HEK293 (cell line): ENCODE data around the gene SH3D19.

Source experiments
- CTCF ChIA-PET: fragments of 350-600 bp; formaldehyde crosslinking; extraction: SDS; loops from one replicate; lab custom pipeline; 2021; ENCODE audit warnings: antibody characterized with exemption; lab: Yijun Ruan, JAX
- POLR2A ChIA-PET: fragments of 300-600 bp; formaldehyde crosslinking; extraction: SDS; loops from one replicate; lab custom pipeline; 2020; ENCODE audit warnings: antibody characterized with exemption, inconsistent platforms; lab: Yijun Ruan, JAX
- H3K27ac ChIP-seq: fragments of 200-500 bp; sonication (Bioruptor generic); 2 replicates; pipeline ENCODE4 v1.5.1; 2014; ENCODE audit warnings: low read depth, low read length, control low read depth, inconsistent platforms; ENCODE audit errors: extremely low read depth
- H3K36me3 ChIP-seq, 2 experiments: fragments of 200-500 bp in 1 of 2; sonication (Bioruptor generic) in 1 of 2; 1 replicate in 1 of 2; 2 replicates in 1 of 2; pipeline ENCODE4 v1.5.1; 2014 to 2017; ENCODE audit warnings: inconsistent platforms in 2 of 2, low read length in 2 of 2; ENCODE audit not compliant: control insufficient read depth in 2 of 2, insufficient read depth in 1 of 2
- H3K4me1 ChIP-seq: fragments of 200-500 bp; sonication (Bioruptor generic); 2 replicates; pipeline ENCODE4 v1.5.1; 2014; ENCODE audit warnings: mild to moderate bottlenecking, low read length, inconsistent platforms; ENCODE audit not compliant: control insufficient read depth, insufficient read depth
- H3K4me3 ChIP-seq: 2 replicates; pipeline ENCODE4 v1.5.1; 2011; ENCODE audit warnings: low read depth, mild to moderate bottlenecking, control low read depth, low read length, moderate library complexity
- H3K9me3 ChIP-seq: fragments of 200-500 bp; sonication (Bioruptor generic); 2 replicates; pipeline ENCODE4 v1.5.1; 2014; ENCODE audit warnings: low read depth, low read length, inconsistent platforms; ENCODE audit not compliant: control insufficient read depth, insufficient read depth
- GFI1B ChIP-seq: fragments of 450-650 bp; formaldehyde crosslinking; IDR thresholded peaks from 2 replicates; pipeline ENCODE4 v1.5.1; 2016; ENCODE audit warnings: missing biosample characterization, missing genetic modification characterization
- GLIS2 ChIP-seq: fragments of 450-650 bp; formaldehyde crosslinking; IDR thresholded peaks from 2 replicates; pipeline ENCODE4 v1.5.1; 2016; ENCODE audit warnings: missing biosample characterization, missing genetic modification characterization
- HOXC10 ChIP-seq: sonication (generic); formaldehyde crosslinking; IDR thresholded peaks from 2 replicates; pipeline ENCODE4 v1.8.1; 2023; ENCODE audit warnings: mild to moderate bottlenecking, missing genetic modification reagents
- PRDM1 ChIP-seq: fragments of 450-650 bp; formaldehyde crosslinking; IDR thresholded peaks from 2 replicates; pipeline ENCODE4; 2016; ENCODE audit warnings: missing biosample characterization, missing genetic modification characterization
- SCRT1 ChIP-seq: fragments of 450-650 bp; formaldehyde crosslinking; IDR thresholded peaks from 2 replicates; pipeline ENCODE4 v1.5.1; 2016; ENCODE audit warnings: missing biosample characterization, missing genetic modification characterization, borderline replicate concordance
- SP2 ChIP-seq: fragments of 450-650 bp; formaldehyde crosslinking; IDR thresholded peaks from 2 replicates; pipeline ENCODE4 v1.5.1; 2016; ENCODE audit warnings: missing biosample characterization, missing genetic modification characterization
- ZFHX2 ChIP-seq: fragments of 450-650 bp; formaldehyde crosslinking; conservative IDR thresholded peaks from 2 replicates; pipeline ENCODE4 v1.5.1; 2016; ENCODE audit warnings: missing biosample characterization, missing genetic modification characterization
- ZNF10 ChIP-seq: fragments of 450-650 bp; formaldehyde crosslinking; IDR thresholded peaks from 2 replicates; pipeline ENCODE4 v1.5.1; 2017; ENCODE audit warnings: missing biosample characterization, missing genetic modification characterization
- ZNF114 ChIP-seq: fragments of 450-650 bp; formaldehyde crosslinking; IDR thresholded peaks from 2 replicates; pipeline ENCODE4 v1.5.0; 2017; ENCODE audit warnings: missing biosample characterization, missing genetic modification characterization
- ZNF132 ChIP-seq: fragments of 450-650 bp; formaldehyde crosslinking; IDR thresholded peaks from 2 replicates; pipeline ENCODE4 v1.5.1; 2017; ENCODE audit warnings: missing biosample characterization, missing genetic modification characterization, borderline replicate concordance
- ZNF146 ChIP-seq: fragments of 450-650 bp; formaldehyde crosslinking; IDR thresholded peaks from 2 replicates; pipeline ENCODE4 v1.5.1; 2016; ENCODE audit warnings: missing biosample characterization, missing genetic modification characterization
- ZNF16 ChIP-seq: fragments of 450-650 bp; formaldehyde crosslinking; IDR thresholded peaks from 2 replicates; pipeline ENCODE4 v1.5.1; 2016; ENCODE audit warnings: low read depth, missing biosample characterization, missing genetic modification characterization
- ZNF202 ChIP-seq: fragments of 450-650 bp; formaldehyde crosslinking; IDR thresholded peaks from 2 replicates; pipeline ENCODE4 v1.5.1; 2016; ENCODE audit warnings: missing biosample characterization, missing genetic modification characterization, borderline replicate concordance
- ZNF23 ChIP-seq: fragments of 450-650 bp; formaldehyde crosslinking; IDR thresholded peaks from 2 replicates; pipeline ENCODE4 v1.5.1; 2016; ENCODE audit warnings: missing biosample characterization, missing genetic modification characterization, borderline replicate concordance
- ZNF302 ChIP-seq: fragments of 450-650 bp; formaldehyde crosslinking; IDR thresholded peaks from 2 replicates; pipeline ENCODE4 v1.5.1; 2016; ENCODE audit warnings: missing biosample characterization, missing genetic modification characterization, low read depth
- ZNF311 ChIP-seq: fragments of 450-650 bp; formaldehyde crosslinking; IDR thresholded peaks from 2 replicates; pipeline ENCODE4 v1.5.1; 2017; ENCODE audit warnings: missing biosample characterization, missing genetic modification characterization, borderline replicate concordance
- ZNF426 ChIP-seq: fragments of 450-650 bp; formaldehyde crosslinking; IDR thresholded peaks from 2 replicates; pipeline ENCODE4 v1.5.1; 2017; ENCODE audit warnings: missing biosample characterization, missing genetic modification characterization, mild to moderate bottlenecking, inconsistent platforms, moderate library complexity
- ZNF473 ChIP-seq: fragments of 450-650 bp; formaldehyde crosslinking; IDR thresholded peaks from 2 replicates; pipeline ENCODE4 v1.5.1; 2017; ENCODE audit warnings: missing biosample characterization, missing genetic modification characterization
- ZNF518A ChIP-seq: fragments of 450-650 bp; formaldehyde crosslinking; conservative IDR thresholded peaks from 2 replicates; pipeline ENCODE4 v1.5.1; 2016; ENCODE audit warnings: low read depth, missing biosample characterization, missing genetic modification characterization
- ZNF548 ChIP-seq: fragments of 450-650 bp; formaldehyde crosslinking; IDR thresholded peaks from 2 replicates; pipeline ENCODE4 v1.5.1; 2016; ENCODE audit warnings: missing biosample characterization, missing genetic modification characterization
- ZNF558 ChIP-seq: fragments of 450-650 bp; formaldehyde crosslinking; IDR thresholded peaks from 2 replicates; pipeline ENCODE4 v1.5.1; 2016; ENCODE audit warnings: missing biosample characterization, missing genetic modification characterization
- ZNF585B ChIP-seq: fragments of 450-650 bp; formaldehyde crosslinking; IDR thresholded peaks from 2 replicates; pipeline ENCODE4 v1.5.1; 2016; ENCODE audit warnings: missing biosample characterization, missing genetic modification characterization
- ZNF658 ChIP-seq: fragments of 450-650 bp; formaldehyde crosslinking; IDR thresholded peaks from 2 replicates; pipeline ENCODE4; 2016; ENCODE audit warnings: missing biosample characterization, missing genetic modification characterization
- ZNF677 ChIP-seq: fragments of 450-650 bp; IDR thresholded peaks from 2 replicates; pipeline ENCODE4 v1.5.0; 2018; ENCODE audit warnings: missing biosample characterization, mild to moderate bottlenecking, missing genetic modification characterization, moderate library complexity
- ZNF701 ChIP-seq: fragments of 450-650 bp; formaldehyde crosslinking; IDR thresholded peaks from 2 replicates; pipeline ENCODE4 v1.5.1; 2016; ENCODE audit warnings: missing biosample characterization, missing genetic modification characterization
- ZSCAN16 ChIP-seq: fragments of 450-650 bp; formaldehyde crosslinking; IDR thresholded peaks from 2 replicates; pipeline ENCODE4 v1.5.1; 2016; ENCODE audit warnings: missing biosample characterization, missing genetic modification characterization
- TF ChIP-seq, protein P1 (sequence below): fragments of 450-650 bp; formaldehyde crosslinking; conservative IDR thresholded peaks from 2 replicates; pipeline ENCODE4 v1.5.1; 2016; ENCODE audit warnings: low read depth, missing biosample characterization, missing genetic modification characterization
- TF ChIP-seq, protein P2 (sequence below): fragments of 450-650 bp; formaldehyde crosslinking; IDR thresholded peaks from 2 replicates; pipeline ENCODE4 v1.5.1; 2017; ENCODE audit warnings: missing biosample characterization, missing genetic modification characterization

Gene SH3D19

DNA sequence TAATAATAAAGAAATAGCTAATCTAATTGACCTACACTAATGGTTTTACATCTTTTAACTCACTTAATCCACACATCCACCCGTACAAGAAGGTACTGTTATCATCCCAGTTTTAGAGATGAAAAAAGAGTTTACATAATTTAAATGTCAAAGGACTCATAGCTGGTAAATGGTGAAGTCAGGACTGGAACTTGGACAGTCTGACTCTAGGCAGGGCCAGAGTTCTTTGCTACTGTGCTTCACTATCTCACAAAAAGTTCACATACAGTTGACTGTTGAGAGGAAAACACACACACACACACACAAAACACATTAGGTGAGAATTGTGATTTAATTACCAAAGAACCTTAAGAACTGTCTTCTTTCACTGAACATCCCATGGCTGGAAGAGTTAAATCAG, 119.7 kb downstream of the SH3D19 start:
- TF ChIP-seq ZNF677 (tag by site-specific recombination) = no peak
- TF ChIP-seq, protein P1, sequence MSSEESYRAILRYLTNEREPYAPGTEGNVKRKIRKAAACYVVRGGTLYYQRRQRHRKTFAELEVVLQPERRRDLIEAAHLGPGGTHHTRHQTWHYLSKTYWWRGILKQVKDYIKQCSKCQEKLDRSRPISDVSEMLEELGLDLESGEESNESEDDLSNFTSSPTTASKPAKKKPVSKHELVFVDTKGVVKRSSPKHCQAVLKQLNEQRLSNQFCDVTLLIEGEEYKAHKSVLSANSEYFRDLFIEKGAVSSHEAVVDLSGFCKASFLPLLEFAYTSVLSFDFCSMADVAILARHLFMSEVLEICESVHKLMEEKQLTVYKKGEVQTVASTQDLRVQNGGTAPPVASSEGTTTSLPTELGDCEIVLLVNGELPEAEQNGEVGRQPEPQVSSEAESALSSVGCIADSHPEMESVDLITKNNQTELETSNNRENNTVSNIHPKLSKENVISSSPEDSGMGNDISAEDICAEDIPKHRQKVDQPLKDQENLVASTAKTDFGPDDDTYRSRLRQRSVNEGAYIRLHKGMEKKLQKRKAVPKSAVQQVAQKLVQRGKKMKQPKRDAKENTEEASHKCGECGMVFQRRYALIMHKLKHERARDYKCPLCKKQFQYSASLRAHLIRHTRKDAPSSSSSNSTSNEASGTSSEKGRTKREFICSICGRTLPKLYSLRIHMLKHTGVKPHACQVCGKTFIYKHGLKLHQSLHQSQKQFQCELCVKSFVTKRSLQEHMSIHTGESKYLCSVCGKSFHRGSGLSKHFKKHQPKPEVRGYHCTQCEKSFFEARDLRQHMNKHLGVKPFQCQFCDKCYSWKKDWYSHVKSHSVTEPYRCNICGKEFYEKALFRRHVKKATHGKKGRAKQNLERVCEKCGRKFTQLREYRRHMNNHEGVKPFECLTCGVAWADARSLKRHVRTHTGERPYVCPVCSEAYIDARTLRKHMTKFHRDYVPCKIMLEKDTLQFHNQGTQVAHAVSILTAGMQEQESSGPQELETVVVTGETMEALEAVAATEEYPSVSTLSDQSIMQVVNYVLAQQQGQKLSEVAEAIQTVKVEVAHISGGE (tag by site-specific recombination) = no peak
- no peak for TF ChIP-seq ZNF518A (tag by site-specific recombination)
- no peak for TF ChIP-seq SCRT1 (tag by site-specific recombination)
- TF ChIP-seq ZFHX2 = no peak
- TF ChIP-seq ZNF23 (tag by site-specific recombination) = no peak
- TF ChIP-seq ZNF311 = no peak
- no peak for TF ChIP-seq ZSCAN16
- TF ChIP-seq ZNF701 = no peak
- TF ChIP-seq, protein P2, sequence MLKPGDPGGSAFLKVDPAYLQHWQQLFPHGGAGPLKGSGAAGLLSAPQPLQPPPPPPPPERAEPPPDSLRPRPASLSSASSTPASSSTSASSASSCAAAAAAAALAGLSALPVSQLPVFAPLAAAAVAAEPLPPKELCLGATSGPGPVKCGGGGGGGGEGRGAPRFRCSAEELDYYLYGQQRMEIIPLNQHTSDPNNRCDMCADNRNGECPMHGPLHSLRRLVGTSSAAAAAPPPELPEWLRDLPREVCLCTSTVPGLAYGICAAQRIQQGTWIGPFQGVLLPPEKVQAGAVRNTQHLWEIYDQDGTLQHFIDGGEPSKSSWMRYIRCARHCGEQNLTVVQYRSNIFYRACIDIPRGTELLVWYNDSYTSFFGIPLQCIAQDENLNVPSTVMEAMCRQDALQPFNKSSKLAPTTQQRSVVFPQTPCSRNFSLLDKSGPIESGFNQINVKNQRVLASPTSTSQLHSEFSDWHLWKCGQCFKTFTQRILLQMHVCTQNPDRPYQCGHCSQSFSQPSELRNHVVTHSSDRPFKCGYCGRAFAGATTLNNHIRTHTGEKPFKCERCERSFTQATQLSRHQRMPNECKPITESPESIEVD (tag by site-specific recombination) = no peak
- TF ChIP-seq HOXC10 = no peak
- TF ChIP-seq ZNF16 (tag by site-specific recombination) = no peak
- no peak for TF ChIP-seq GLIS2
- TF ChIP-seq ZNF302 (tag by site-specific recombination) = no peak
- ChIA-PET CTCF (no interaction called here), POLR2A (no interaction called here)

DNA sequence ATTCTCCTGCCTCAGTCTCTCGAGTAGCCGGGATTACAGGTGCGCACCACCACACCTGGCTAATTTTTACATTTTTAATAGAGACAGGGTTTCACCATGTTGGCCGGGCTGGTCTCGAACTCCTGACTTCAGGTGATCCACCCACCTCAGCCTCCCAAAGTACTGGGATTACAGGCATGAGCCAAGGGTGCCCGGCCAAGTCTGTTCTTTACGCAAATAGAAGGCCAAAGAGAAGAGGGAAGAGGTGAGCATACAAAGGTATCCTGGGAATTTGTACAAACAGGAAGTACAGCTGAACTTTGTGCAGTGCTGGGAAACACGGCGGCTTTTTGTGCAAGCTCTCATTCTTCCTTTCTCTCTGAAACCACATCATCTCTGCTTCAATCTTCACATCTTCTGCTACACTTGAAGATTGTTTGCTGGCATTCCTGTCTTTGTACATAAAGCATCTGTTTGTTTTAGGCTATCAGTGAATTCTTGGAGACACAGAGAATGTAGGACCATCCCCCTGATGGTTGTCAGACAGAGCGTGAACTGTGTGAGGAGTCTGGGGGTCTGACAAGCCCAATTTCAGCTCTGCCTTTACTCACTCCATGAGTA, 120.4 kb downstream of the SH3D19 start:
- no peak overlapping the region for H3K4me3 ChIP-seq
- no peaks in the 10 kb centered on the region for H3K36me3 ChIP-seq
- no peaks in the 10 kb centered on the region for H3K4me1 ChIP-seq
- H3K27ac ChIP-seq = no peak overlapping the region
- no peaks in the 10 kb centered on the region for H3K9me3 ChIP-seq
- ChIA-PET CTCF (interaction anchor here (0.6 kb wide), 1 partner anchor 88 kb away, joined by 4 read pairs; no protein-coding TSS in a partner anchor), POLR2A (no interaction called here)
- TF ChIP-seq ZNF585B (tag by site-specific recombination) (no peak), ZNF548 (no peak), ZNF701 (no peak), ZNF658 (tag by site-specific recombination) (no peak), ZNF132 (tag by site-specific recombination) (no peak), ZNF473 (no peak), ZNF202 (tag by site-specific recombination) (no peak), ZNF146 (tag by site-specific recombination) (no peak), ZNF558 (tag by site-specific recombination) (no peak), ZNF426 (tag by site-specific recombination) (no peak), SP2 (tag by site-specific recombination) (no peak), ZNF10 (tag by site-specific recombination) (no peak), PRDM1 (tag by site-specific recombination) (no peak), ZNF114 (no peak), GFI1B (tag by site-specific recombination) (no peak)

More for the DNA sequence above, 119.7 kb downstream of the SH3D19 start:
- no peaks in the 10 kb centered on the region for H3K9me3 ChIP-seq
- H3K4me3 ChIP-seq = no peak overlapping the region
- H3K4me1 ChIP-seq = no peaks in the 10 kb centered on the region
- no peak overlapping the region for H3K27ac ChIP-seq
- H3K36me3 ChIP-seq = no peaks in the 10 kb centered on the region
